ENCODE data around the gene FRMD4A. TPM values are rescaled to one million over a fixed set of nuclear protein-coding genes. Genes with fewer than 3 reads are reported as not detected.
A peak's percentile ranks its signal among the peaks of the same experiment; 100 is the strongest.

Gene FRMD4A
- total RNA-seq, 4 donors from 2014 or later = 5.6 to 34.1 (median 19.4) TPM

DNA sequence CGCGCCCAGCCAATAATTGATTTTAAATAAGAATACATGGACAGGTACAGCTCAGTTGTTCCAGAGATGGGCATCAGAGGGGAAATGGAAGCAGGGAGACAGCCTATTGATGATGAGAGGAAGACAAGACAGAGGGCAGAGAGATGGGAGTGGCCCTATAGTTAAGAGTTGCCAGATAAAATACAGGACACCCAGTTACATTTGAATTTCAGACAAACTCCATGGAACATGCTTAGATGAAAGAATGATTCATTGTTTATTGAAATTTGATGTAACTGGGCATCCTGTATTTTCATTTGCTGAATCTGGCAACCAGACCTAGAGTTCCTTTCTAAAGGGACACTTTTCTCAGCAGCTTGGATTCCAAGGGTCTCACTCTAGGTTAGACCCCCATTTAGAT lies 341.1 kb downstream of the FRMD4A start:
- H3K4me1 ChIP-seq = no peaks in the 10 kb centered on the region
- intact Hi-C loops (cut with DNase I; ENCODE audit: low total_unique reads) = no loop called here
- TF ChIP-seq CTCF (IDR thresholded peaks at IDR 0.05) (no peak), POLR2A (IDR thresholded peaks at IDR 0.05) (no peak)
- H3K4me3 ChIP-seq = no peak overlapping the region
- no peaks in the 10 kb centered on the region for H3K27me3 ChIP-seq
- peak overlapping the region; percentile 56 to 59 for H3K27ac ChIP-seq
- no peak for DNase-seq
- no peaks in the 10 kb centered on the region for H3K36me3 ChIP-seq
- H3K9me3 ChIP-seq = no peaks in the 10 kb centered on the region

DNA sequence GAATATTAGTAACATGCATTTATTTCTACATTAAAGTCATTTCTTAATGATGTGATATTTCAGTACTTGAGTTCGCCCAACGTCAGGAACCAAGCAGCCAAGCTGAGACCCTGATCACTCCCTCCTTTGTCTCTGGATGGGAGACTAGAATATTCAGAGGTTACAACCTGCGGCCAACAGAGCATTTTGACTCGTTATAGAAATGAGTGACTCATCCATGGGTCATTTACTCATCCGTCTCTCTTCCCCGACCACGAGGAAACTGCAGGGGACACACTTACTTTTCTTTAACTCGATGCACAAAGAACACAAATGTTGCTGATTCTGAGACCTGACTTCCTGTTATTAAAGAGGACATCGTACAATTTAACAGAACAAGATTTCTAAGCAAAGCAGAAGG lies 343.3 kb downstream of the FRMD4A start:
- Histone ChIP-seq H3K27ac (peak overlapping the region in 1 of 2 donors; percentile 3), H3K9me3 (no peaks in the 10 kb centered on the region), H3K4me3 (no peak overlapping the region), H3K36me3 (no peaks in the 10 kb centered on the region), H3K4me1 (no peaks in the 10 kb centered on the region), H3K27me3 (no peaks in the 10 kb centered on the region)
- no peak for DNase-seq
- intact Hi-C loops (cut with DNase I; ENCODE audit: low total_unique reads) = no loop called here
- TF ChIP-seq CTCF (IDR thresholded peaks at IDR 0.05) (no peak), POLR2A (IDR thresholded peaks at IDR 0.05) (no peak)

- Histone ChIP-seq H3K4me1 (no peaks in the 10 kb centered on the region), H3K9me3 (no peaks in the 10 kb centered on the region), H3K27ac (no peak overlapping the region), H3K4me3 (no peak overlapping the region), H3K36me3 (no peaks in the 10 kb centered on the region), H3K27me3 (no peaks in the 10 kb centered on the region)
- intact Hi-C loops (cut with DNase I; ENCODE audit: low total_unique reads) = no loop called here
- TF ChIP-seq CTCF (IDR thresholded peaks at IDR 0.05) (no peak), POLR2A (IDR thresholded peaks at IDR 0.05) (no peak)
- no peak for DNase-seq
Observed at GRCh38 chr10:13984647-13985155, 346.0 kb downstream of the FRMD4A start.

DNA sequence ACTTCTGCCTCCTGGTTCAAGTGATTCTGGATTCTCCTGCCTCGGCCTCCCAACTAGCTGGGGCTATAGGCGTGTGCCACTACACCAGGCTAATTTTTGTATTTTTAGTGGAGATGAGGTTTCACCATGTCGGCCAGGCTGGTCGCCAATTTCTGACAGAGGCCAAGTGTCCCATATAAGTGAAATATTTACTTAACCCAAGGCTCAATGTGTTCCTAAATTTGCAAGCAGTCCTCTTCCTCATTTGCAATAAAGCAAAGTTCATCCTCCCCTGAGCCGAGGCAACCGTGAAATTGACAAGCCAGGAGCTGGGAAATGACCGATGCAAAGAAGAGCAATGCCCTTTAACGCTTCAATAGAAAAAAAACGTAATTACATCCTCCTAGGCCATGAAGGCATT lies 347.7 kb downstream of the FRMD4A start:
- no peak for DNase-seq
- intact Hi-C loops (cut with DNase I; ENCODE audit: low total_unique reads) = no loop called here
- TF ChIP-seq CTCF (IDR thresholded peaks at IDR 0.05) = no peak
- TF ChIP-seq POLR2A (IDR thresholded peaks at IDR 0.05) = no peak
- Histone ChIP-seq H3K27me3 (no peaks in the 10 kb centered on the region), H3K27ac (no peak overlapping the region), H3K36me3 (no peaks in the 10 kb centered on the region), H3K9me3 (no peaks in the 10 kb centered on the region), H3K4me3 (no peak overlapping the region), H3K4me1 (no peaks in the 10 kb centered on the region)

GRCh38 chr10:13978533-13979115 lies 352.1 kb downstream of the FRMD4A start:
- Histone ChIP-seq H3K36me3 (no peaks in the 10 kb centered on the region), H3K27me3 (no peaks in the 10 kb centered on the region), H3K27ac (no peak overlapping the region), H3K4me3 (no peak overlapping the region), H3K9me3 (no peaks in the 10 kb centered on the region), H3K4me1 (no peaks in the 10 kb centered on the region)
- intact Hi-C loops (cut with DNase I; ENCODE audit: low total_unique reads) = no loop called here
- DNase-seq = no peak
- TF ChIP-seq POLR2A (IDR thresholded peaks at IDR 0.05) = no peak
- no peak for TF ChIP-seq CTCF (IDR thresholded peaks at IDR 0.05)

All from uterus (tissue), 4 donors.